ENCODE measurements around the gene TNIP2.

TNIP2 gene, protein sequence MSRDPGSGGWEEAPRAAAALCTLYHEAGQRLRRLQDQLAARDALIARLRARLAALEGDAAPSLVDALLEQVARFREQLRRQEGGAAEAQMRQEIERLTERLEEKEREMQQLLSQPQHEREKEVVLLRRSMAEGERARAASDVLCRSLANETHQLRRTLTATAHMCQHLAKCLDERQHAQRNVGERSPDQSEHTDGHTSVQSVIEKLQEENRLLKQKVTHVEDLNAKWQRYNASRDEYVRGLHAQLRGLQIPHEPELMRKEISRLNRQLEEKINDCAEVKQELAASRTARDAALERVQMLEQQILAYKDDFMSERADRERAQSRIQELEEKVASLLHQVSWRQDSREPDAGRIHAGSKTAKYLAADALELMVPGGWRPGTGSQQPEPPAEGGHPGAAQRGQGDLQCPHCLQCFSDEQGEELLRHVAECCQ

GRCh38 chr4:2755821-2756690, at the start of gene TNIP2:
TNIP2 (minus strand) TSS chr4:2756336; CDS start chr4:2756289, 47 bp downstream.
- peak within 1 kb of the TSS; percentile 48; the same call in 1 of the 2 replicates for H3K4me2 ChIP-seq
- H3K36me3 ChIP-seq (ENCODE audit: insufficient read depth) = no peaks in the 10 kb centered on the region
- H3K9ac ChIP-seq = peak within 1 kb of the TSS; percentile 51; the same call in 1 of the 2 replicates
- peak within 1 kb of the TSS; percentile 66 for H2AFZ ChIP-seq (ENCODE audit: low read depth)
- no peak within 1 kb of the TSS for H3K4me3 ChIP-seq (IDR thresholded peaks at IDR 0.05; ENCODE audit: insufficient read depth, low read depth, low read length)
- no peak within 1 kb of the TSS; the same call in 1 of the 2 replicates for H3K27ac ChIP-seq
- H3K4me1 ChIP-seq (ENCODE audit: low read depth, poor library complexity, severe bottlenecking) = peaks cover 4% of the 10 kb centered on the region
- peaks cover 6% of the 10 kb centered on the region; the same call in 1 of the 2 replicates for H3K79me2 ChIP-seq (ENCODE audit: insufficient read depth, low read depth)
- H3K27me3 ChIP-seq (ENCODE audit: insufficient read depth, low read depth) = no peaks in the 10 kb centered on the region
- H4K20me1 ChIP-seq (ENCODE audit: insufficient read depth) = no peaks in the 10 kb centered on the region
- TF ChIP-seq, protein P1, sequence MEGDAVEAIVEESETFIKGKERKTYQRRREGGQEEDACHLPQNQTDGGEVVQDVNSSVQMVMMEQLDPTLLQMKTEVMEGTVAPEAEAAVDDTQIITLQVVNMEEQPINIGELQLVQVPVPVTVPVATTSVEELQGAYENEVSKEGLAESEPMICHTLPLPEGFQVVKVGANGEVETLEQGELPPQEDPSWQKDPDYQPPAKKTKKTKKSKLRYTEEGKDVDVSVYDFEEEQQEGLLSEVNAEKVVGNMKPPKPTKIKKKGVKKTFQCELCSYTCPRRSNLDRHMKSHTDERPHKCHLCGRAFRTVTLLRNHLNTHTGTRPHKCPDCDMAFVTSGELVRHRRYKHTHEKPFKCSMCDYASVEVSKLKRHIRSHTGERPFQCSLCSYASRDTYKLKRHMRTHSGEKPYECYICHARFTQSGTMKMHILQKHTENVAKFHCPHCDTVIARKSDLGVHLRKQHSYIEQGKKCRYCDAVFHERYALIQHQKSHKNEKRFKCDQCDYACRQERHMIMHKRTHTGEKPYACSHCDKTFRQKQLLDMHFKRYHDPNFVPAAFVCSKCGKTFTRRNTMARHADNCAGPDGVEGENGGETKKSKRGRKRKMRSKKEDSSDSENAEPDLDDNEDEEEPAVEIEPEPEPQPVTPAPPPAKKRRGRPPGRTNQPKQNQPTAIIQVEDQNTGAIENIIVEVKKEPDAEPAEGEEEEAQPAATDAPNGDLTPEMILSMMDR (conservative IDR thresholded peaks at IDR 0.05; ENCODE audit: low read depth, low read length) = no peak

DNA sequence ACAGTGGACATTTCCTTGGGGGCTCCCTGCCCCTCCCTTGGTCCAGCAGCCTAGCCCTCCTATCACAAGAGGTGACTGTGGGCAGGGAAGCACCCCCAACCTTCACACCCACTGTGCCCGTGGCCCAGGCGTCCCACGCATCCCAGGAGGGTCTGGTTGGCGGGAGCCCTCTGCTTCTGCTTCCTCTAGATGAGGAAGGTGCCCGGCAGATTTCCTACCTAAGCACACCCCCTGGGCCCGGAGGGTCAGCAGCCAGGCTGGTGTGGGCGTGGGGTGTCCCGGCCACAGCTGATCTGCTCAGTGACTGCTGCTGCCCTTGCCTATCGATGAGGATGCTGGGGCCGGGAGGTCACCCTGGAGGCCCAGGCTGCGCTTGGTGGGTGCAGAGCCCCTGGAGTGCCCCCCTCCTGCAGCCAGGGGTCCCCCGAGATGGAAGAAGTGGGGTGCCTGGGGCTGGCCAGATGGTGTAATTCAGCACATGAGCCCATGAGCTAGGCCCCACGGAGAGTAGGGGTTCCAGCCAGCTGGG, 48.9 kb upstream of the TNIP2 start:
- H3K4me2 ChIP-seq = no peak overlapping the region
- no peak overlapping the region for H2AFZ ChIP-seq (ENCODE audit: low read depth)
- H3K27me3 ChIP-seq (ENCODE audit: insufficient read depth, low read depth) = no peaks in the 10 kb centered on the region
- H3K4me1 ChIP-seq (ENCODE audit: low read depth, poor library complexity, severe bottlenecking) = no peaks in the 10 kb centered on the region
- TF ChIP-seq, protein P1 (conservative IDR thresholded peaks at IDR 0.05; ENCODE audit: low read depth, low read length) = no peak
- no peaks in the 10 kb centered on the region for H3K36me3 ChIP-seq (ENCODE audit: insufficient read depth)
- no peak overlapping the region for H3K27ac ChIP-seq
- H3K4me3 ChIP-seq (IDR thresholded peaks at IDR 0.05; ENCODE audit: insufficient read depth, low read depth, low read length) = no peak overlapping the region
- H3K9ac ChIP-seq = no peak overlapping the region
- H3K79me2 ChIP-seq (ENCODE audit: insufficient read depth, low read depth) = no peaks in the 10 kb centered on the region
- H4K20me1 ChIP-seq (ENCODE audit: insufficient read depth) = no peaks in the 10 kb centered on the region

DNA sequence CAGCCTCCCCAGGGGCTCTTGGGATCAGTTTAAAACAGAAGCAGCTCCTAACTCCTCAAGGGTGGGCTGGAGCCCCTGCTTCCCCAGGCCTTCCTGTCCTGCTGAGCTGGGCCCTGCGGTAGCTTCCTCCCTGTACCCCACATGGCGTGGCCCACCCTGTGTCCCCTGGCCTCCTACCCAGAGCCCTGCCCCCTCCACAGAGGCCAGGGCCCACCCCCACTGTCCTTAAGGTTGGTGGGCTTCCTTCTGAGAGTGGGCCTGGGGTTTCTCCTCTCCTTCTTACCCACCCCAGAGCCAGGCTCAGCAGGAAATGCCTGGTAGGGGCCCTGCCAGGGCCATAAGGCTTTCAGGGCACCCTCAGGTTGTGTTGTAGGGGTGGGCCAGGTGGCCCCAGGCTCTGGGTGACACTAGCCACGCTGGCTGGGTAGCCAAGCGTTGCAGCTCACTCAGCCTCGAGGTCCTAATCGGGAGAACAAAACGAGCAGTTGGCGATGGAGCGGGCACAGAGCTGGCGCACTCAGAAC, 48.4 kb upstream of the TNIP2 start:
- Histone ChIP-seq H3K79me2 (ENCODE audit: insufficient read depth, low read depth) (no peaks in the 10 kb centered on the region), H3K27ac (no peak overlapping the region), H3K27me3 (ENCODE audit: insufficient read depth, low read depth) (no peaks in the 10 kb centered on the region), H2AFZ (ENCODE audit: low read depth) (no peak overlapping the region), H3K36me3 (ENCODE audit: insufficient read depth) (no peaks in the 10 kb centered on the region), H3K4me2 (no peak overlapping the region), H4K20me1 (ENCODE audit: insufficient read depth) (no peaks in the 10 kb centered on the region), H3K4me1 (ENCODE audit: low read depth, poor library complexity, severe bottlenecking) (no peaks in the 10 kb centered on the region), H3K9ac (no peak overlapping the region), H3K4me3 (IDR thresholded peaks at IDR 0.05; ENCODE audit: insufficient read depth, low read depth, low read length) (no peak overlapping the region)
- TF ChIP-seq, protein P1 (conservative IDR thresholded peaks at IDR 0.05; ENCODE audit: low read depth, low read length) = no peak

Measured in KMS-11 (cell line).